Measurements from ENCODE around the gene PLA2G2C.
"Not testable (repeated sequence)": the region's sequence is repeated elsewhere in the genome, so short reads cannot be mapped to it uniquely, and the experiment has no call there.

PLA2G2C gene

DNA sequence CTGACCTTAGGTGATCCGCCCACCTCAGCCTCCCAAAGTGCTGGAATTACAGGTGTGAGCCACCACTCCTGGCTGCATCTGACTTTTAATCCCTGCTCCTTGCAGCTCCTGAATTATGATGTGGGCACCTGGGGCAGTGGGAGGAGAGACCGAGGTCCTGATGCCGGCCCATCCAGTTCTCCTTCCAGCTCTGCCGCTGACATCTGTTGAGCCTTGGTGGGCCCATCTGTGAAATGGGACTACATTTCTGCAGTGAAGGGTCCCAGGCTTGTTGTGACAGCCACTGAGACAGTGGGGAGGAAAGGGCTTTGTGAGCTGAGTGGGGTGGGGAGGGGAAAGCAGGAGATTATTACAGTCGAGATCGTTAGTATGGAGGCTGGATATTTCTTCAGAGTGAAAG lies 35.3 kb downstream of the PLA2G2C start:
- no peak for DNase-seq

DNA sequence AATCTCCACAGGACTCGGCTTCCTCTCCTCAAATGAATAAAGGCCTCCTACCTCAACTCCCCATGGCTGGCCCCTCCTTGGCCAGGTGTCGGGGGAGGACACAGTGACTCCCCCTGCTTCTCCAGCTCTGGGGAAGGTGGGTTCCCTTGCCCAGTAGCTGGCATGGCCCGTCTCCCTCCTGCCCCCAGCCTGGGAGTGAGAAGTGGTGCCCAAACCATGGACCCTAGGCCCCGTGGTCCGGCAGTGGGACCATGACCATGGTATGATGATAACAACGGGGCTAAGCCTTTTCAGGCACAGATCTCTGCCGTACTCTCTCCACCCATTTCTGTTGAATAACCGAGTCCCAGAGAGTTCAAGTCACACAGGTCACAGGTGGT lies 36.0 kb downstream of the PLA2G2C start:
- no peak for DNase-seq

GRCh38 chr1:20149601-20150325 lies 36.6 kb downstream of the PLA2G2C start:
- no peak for DNase-seq

- DNase-seq: no peak
Measured at GRCh38 chr1:20148571-20149500, 37.5 kb downstream of the PLA2G2C start.

GRCh38 chr1:20147846-20148570 lies 38.3 kb downstream of the PLA2G2C start:
- DNase-seq: no peak

- DNase-seq: no peak
Measured at GRCh38 chr1:20143734-20144565, 42.4 kb downstream of the PLA2G2C start.

DNA sequence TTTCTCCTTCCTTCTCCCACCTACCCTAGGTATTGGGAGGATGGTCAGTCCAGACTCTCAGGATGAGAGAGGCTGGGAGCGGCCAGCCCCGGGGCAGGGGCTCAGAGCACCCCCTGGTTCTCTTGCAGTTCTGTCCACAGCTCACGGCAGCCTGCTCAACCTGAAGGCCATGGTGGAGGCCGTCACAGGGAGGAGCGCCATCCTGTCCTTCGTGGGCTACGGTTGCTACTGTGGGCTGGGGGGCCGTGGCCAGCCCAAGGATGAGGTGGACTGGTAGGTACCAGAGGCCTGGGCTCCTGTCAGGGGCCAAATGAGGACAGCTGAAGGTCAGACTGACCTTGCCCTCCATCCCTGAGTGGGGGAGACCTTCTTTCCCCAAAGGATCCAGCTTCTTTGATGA lies 43.0 kb downstream of the PLA2G2C start:
- no peak for DNase-seq

DNA sequence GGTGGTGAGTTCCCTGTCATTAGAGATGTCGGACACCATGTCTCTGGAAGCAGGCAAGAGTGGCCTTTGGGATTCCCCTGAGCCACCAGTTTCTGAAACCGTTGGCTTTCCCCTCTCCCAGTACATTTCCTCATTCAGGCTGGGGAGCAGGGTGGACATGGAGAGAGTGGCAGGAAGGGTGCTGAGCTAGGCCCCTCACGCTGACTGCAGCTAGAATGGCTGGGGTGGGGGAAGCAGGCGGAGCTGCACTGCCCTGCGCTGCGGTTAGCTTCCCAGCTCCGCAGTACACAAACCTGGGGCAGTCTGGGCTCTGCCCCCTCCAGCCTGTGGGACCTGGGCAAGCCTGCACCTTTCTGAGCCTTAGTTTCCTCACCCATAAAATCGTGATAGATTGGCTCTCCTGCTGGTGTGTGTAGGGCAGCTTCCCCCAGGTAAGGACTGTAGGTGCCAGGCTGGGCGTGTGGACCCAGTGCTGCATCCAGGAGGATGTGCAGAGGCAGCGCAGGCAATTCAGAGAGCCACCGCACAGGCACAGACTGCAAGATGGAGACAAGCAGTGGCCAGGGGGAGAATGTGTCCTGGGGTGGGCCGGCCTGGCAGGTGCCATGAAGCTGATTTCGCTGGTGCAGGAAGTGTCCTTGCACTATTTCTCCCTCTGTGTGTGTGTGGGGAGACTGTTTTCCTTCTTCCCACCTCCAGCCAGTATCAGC lies 44.2 kb downstream of the PLA2G2C start:
- no peak for DNase-seq

DNA sequence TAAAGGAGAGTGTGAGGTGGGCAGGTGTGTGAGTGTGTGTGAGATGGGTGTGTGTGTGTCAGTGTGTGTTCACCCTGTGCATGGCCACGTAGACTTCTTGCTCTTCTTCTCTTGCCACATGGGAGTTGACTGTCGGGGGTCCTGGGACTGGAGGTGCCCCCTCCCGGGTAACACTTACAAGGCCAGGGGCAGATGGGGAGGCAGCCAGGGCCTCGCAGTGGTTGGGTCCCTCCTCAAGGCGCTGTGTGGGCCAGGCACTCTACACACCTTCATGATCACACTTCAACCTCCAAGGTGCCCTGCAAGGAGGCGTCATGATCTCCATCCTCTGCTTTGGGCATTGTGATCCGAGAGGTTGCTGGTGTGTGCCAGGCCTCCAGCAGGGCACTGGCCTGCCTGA lies 44.9 kb downstream of the PLA2G2C start:
- DNase-seq: no peak

- DNase-seq: no peak
Measured at GRCh38 chr1:20141001-20141400, 45.3 kb downstream of the PLA2G2C start.

DNA sequence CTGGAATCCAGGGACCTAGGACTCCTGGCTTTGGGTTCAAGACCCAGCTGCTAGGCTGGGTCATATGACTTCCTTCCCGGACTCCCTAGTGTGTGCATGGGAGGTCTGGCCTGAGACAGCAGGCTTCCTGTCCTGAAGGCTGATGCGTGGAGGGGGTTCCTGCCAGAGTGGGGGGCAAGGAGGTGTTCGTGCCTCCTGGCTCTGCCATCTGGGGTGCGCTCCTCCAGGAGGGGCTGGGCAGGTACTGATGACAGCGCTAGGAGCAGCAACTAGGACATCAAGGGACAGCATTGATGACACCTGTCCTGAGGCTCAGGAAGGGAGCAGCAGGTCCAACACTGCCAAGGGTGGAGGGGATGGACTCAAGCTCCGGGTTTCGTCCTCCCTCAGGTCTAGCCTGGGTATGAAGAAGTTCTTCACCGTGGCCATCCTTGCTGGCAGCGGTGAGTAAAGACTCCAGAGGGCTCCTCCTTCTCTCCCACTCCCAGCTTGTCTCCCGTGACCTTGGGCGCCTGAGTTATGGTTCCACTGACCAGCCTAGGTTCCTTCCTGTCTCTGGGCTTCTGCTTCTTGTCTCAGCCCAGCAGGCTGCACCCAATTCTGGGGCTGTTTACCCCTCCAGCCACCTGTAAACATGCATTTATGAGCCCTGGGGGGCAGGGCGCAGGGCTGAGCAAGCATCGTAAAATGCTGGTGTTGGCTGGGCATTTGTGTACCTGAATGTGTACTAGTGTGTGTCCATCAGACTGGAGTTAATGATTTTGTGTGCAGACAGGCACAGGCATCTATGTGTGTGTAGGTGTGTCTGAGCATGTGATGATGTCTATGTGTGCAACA lies 46.3 kb downstream of the PLA2G2C start:
- DNase-seq: no peak

- no peak for DNase-seq
Measured at GRCh38 chr1:20138961-20139550, 47.3 kb downstream of the PLA2G2C start, which contains the start of gene PLA2G2F. TSS of gene PLA2G2F (plus strand) at chr1:20139323. CDS start at chr1:20139428, 105 bp downstream.

DNA sequence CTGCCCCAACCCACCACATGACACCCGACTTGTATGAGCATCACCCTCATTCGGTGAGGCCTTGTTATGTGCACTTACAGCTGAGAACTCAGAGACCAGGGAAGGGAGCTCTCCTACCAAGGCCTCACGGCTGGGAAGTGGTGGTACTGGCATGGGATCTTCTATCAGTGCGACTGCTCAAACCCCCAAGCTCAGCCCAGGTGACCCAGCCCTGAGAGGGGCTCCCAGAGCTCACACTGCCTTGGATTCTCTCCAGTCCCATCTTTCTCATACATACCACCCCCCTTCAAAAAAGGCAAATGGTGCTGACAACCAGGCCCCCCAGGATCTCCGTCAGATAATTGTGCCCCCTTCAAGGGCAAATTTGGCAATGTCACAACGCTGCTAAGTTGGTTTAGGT lies 48.0 kb downstream of the PLA2G2C start:
- DNase-seq: no peak

DNA sequence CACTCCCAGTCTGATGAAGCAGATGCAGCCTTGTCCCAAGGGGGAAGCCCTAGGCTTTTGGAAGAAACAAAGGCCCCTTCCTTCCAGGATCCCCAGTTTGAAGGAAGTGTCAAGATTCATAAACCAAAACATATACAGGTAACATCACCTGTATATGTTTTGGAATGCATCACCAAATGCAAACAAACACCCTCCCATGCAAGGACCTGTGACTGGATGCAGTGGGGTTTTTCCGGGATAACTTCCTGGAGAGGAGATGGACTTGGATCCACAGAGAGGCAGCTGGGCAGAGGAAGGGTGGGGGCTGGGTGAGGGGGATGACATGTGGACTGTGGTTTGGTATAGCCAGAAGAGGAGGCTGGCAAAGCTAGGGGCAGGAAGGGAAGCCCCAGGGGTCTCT lies 48.7 kb downstream of the PLA2G2C start:
- DNase-seq: no peak

DNA sequence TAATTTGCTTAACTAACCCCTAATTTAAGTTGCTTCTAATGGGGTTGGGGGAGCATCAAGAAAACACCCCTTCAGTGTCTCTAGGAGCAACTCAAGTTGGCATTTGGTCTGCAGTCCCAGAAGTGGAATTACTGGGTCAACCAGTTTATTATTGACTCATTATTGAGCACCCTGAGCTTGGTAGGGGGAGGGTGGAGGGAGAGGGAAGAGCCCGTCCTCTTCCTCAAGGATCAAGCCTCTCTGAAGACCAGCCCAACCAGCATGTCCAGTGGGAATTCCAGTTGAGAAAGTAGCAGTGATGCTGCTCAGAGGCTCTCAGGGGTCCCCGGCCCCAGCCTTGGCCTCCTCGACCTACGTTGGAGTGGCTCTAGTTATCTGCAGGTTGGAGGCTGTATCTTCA lies 49.3 kb downstream of the PLA2G2C start:
- DNase-seq: no peak

DNA sequence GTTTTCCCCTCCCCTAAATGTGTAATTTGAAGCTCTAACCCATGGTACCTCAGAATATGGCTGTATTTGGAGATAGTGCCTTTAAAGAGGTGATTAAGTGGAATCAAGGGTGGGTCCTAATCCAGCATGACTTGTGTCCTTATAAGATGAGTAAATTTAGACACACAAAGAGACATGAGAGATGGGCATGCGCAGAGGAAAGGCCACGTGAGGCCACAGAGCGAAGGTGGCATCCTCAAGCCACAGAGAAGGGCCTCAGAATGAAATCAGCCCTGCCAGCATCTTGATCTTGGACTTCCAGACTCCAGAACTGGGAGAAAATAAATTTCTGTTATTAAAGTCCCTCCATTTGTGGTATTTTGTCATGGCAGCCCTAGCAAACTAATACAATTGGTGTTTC lies 50.1 kb downstream of the PLA2G2C start:
- DNase-seq: no peak

GRCh38 chr1:20134995-20135394 lies 51.3 kb downstream of the PLA2G2C start:
- DNase-seq: no peak

GRCh38 chr1:20130518-20130917 lies 55.8 kb downstream of the PLA2G2C start:
- not testable (repeated sequence) for DNase-seq

DNA sequence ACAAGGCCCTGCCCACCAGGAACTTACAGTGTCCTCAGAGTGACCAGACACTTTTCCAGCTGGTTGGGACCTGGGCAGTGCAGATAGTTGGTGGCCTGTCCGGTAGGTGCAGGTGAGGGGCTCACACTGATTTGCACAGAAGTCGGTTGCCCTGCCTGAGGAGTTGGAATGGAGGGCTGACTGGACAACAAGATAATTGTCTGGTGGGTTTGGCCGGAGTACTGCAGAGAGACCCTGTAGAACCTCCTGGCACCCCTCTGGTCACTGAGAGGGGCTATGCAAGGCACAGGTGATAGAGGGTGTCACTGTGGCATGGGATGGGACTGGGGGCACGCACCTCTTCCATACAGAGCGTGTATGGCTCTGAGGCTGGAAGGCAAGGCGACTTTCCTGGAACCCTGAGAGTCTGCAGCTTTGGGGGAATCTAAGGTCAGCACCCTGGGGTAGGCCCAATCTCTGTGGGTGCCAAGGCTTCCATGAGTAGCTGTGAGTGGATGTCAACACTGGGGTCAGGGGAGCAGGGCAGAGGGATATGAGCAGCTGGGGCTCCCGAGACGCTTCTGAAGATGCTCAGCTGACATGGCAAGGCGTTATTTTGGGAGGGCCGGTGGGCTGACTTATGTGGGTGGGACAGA lies 59.4 kb downstream of the PLA2G2C start:
- DNase-seq: no peak

Data from SHP77 (cell line).